ENCODE measurements around the gene ERMAP.

- TF ChIP-seq ZC3H10 (CRISPR knock-in tag; IDR thresholded peaks at IDR 0.05), result no peak
- TF ChIP-seq PATZ1 (CRISPR knock-in tag; IDR thresholded peaks at IDR 0.05; ENCODE audit: borderline replicate concordance), result no peak
- no peak for TF ChIP-seq POU6F1 (CRISPR knock-in tag; IDR thresholded peaks at IDR 0.05; ENCODE audit: borderline replicate concordance, low read depth)
- TF ChIP-seq ZNF565 (CRISPR knock-in tag; conservative IDR thresholded peaks at IDR 0.05; ENCODE audit: low read depth), result no peak
- no peak for TF ChIP-seq RARB (CRISPR knock-in tag; IDR thresholded peaks at IDR 0.05)
- no peak for TF ChIP-seq OSR1 (CRISPR knock-in tag; IDR thresholded peaks at IDR 0.05)
- TF ChIP-seq GLIS3 (CRISPR knock-in tag; IDR thresholded peaks at IDR 0.05), result no peak
- no peak for TF ChIP-seq ARNTL (CRISPR knock-in tag; IDR thresholded peaks at IDR 0.05; ENCODE audit: borderline replicate concordance, low read depth)
- no peak for TF ChIP-seq TSHZ2 (CRISPR knock-in tag; IDR thresholded peaks at IDR 0.05)
- no peak for TF ChIP-seq CREB5 (CRISPR knock-in tag; IDR thresholded peaks at IDR 0.05; ENCODE audit: low read depth)
- no peak for TF ChIP-seq CSRNP3 (CRISPR knock-in tag; IDR thresholded peaks at IDR 0.05)
- TF ChIP-seq ESRRG (CRISPR knock-in tag; IDR thresholded peaks at IDR 0.05), result no peak
- no peak for TF ChIP-seq ZNF70 (CRISPR knock-in tag; IDR thresholded peaks at IDR 0.05)
Observed at GRCh38 chr1:42768172-42768571, 48.8 kb upstream of the ERMAP start.
